HepG2 (cell line): Measurements from ENCODE around the gene CSMD2. TPM values are rescaled to one million over a fixed set of nuclear protein-coding genes. Genes with fewer than 3 reads are reported as not detected.

Experiments
- ATAC-seq: fragments of 200-7000 bp; cut with Tn5 transposase; 3 replicates; pipeline ENCODE4 v1.9.1; 2020; ENCODE audit warnings: mild to moderate bottlenecking, moderate library complexity
- BruUV-seq: library from RNA; stranded (reverse); fragments of 400-500 nt; replicated peaks from 2 replicates; lab custom pipeline; 2021; lab: Mats Ljungman, UMichigan
- CTCF ChIA-PET: fragments of 300-600 bp; formaldehyde crosslinking; extraction: SDS; loops from one replicate; lab custom pipeline; 2021; ENCODE audit warnings: low total read pairs, inconsistent platforms, low intra/inter-chr PET ratio; lab: Yijun Ruan, JAX
- POLR2A ChIA-PET: fragments of 350-600 bp; sonication (Branson Sonifier 250); formaldehyde crosslinking; loops from one replicate; lab custom pipeline; 2020; ENCODE audit warnings: antibody characterized with exemption, inconsistent platforms; lab: Yijun Ruan, JAX
- DNase-seq: peaks from one replicate; pipeline ENCODE4 v3.0.0-alpha.2; 2015; ENCODE audit warnings: low spot score
- FAIRE-seq: peaks from 3 replicates; lab custom pipeline; 2011; peaks lifted over from hg19 to GRCh38; lab: Jason Lieb, UNC
- H2AFZ ChIP-seq: one replicate; pipeline ENCODE4 v1.6.1; 2011; ENCODE audit warnings: low read length, inconsistent platforms
- H3K27ac ChIP-seq: fragments of 300-600 bp; 3 replicates; pipeline ENCODE4 v1.8.0; 2011; ENCODE audit warnings: mixed run types, mild to moderate bottlenecking, mixed read lengths, low read length, inconsistent platforms; ENCODE audit not compliant: insufficient read depth; ENCODE audit errors: extremely low read length
- H3K27me3 ChIP-seq, 2 experiments: fragments of 200-600 bp in 1 of 2; 2 replicates in 1 of 2; 3 replicates in 1 of 2; pipeline versions ENCODE4 v1.6.0 to v1.8.0; 2011; ENCODE audit warnings: low read length in 2 of 2, mild to moderate bottlenecking in 2 of 2, moderate library complexity in 2 of 2, inconsistent platforms in 1 of 2; ENCODE audit not compliant: insufficient read depth in 2 of 2, control insufficient read depth in 1 of 2
- H3K36me3 ChIP-seq, 2 experiments: fragments of 200-600 bp in 1 of 2; replicated peaks in 1 of 2; 2 replicates in 1 of 2; 3 replicates in 1 of 2; pipeline versions ENCODE4 v1.5.1 to v1.8.0; 2011; ENCODE audit warnings: low read length in 2 of 2, inconsistent platforms in 1 of 2; ENCODE audit not compliant: insufficient read depth in 2 of 2, control insufficient read depth in 1 of 2
- H3K4me1 ChIP-seq: 2 replicates; pipeline ENCODE4 v1.5.1; 2012; ENCODE audit warnings: low read length, inconsistent platforms; ENCODE audit not compliant: insufficient read depth
- H3K4me2 ChIP-seq: 2 replicates; pipeline ENCODE4 v1.6.0; 2011; ENCODE audit warnings: low read depth, low read length, inconsistent platforms
- H3K4me3 ChIP-seq, 3 experiments: fragments of 200-600 bp in 1 of 3; sonication (generic), shearing (Covaris generic) in 1 of 3; replicated peaks in 1 of 3; 2 replicates each; pipeline ENCODE4 v1.5.1; 2011 to 2016; ENCODE audit warnings: low read length in 3 of 3, inconsistent platforms in 2 of 3, low read depth in 2 of 3, mild to moderate bottlenecking in 2 of 3, control low read depth in 1 of 3, mixed read lengths in 1 of 3; ENCODE audit not compliant: insufficient read depth in 1 of 3
- H3K79me2 ChIP-seq: one replicate; pipeline ENCODE4 v1.6.1; 2011; ENCODE audit warnings: low read length, inconsistent platforms; ENCODE audit not compliant: insufficient read depth
- H3K9ac ChIP-seq: 2 replicates; pipeline ENCODE4 v1.6.0; 2011; ENCODE audit warnings: mild to moderate bottlenecking, low read depth, low read length, inconsistent platforms; ENCODE audit not compliant: insufficient read depth
- H3K9me3 ChIP-seq: 2 replicates; pipeline ENCODE4 v1.5.1; 2012; ENCODE audit warnings: mild to moderate bottlenecking, low read length
- H4K20me1 ChIP-seq: 2 replicates; pipeline ENCODE4 v1.6.0; 2011; ENCODE audit warnings: inconsistent platforms, mild to moderate bottlenecking, low read length, moderate library complexity; ENCODE audit not compliant: insufficient read depth
- FOSL2 ChIP-seq: sonication (generic); formaldehyde crosslinking; IDR thresholded peaks from 2 replicates; pipeline ENCODE4 v1.4.0; 2020; ENCODE audit warnings: missing genetic modification reagents
- HNRNPUL1 ChIP-seq: fragments of 200-400 bp; formaldehyde crosslinking; IDR thresholded peaks from 2 replicates; pipeline ENCODE4 v1.6.1; 2017; ENCODE audit warnings: low read depth, mild to moderate bottlenecking, low read length, moderate library complexity
- MTF2 ChIP-seq: sonication (generic); formaldehyde crosslinking; IDR thresholded peaks from 2 replicates; pipeline ENCODE4 v1.5.0; 2020; ENCODE audit warnings: missing genetic modification reagents, borderline replicate concordance
- NFE2 ChIP-seq: sonication (generic); formaldehyde crosslinking; IDR thresholded peaks from 2 replicates; pipeline ENCODE4 v1.4.0; 2020; ENCODE audit warnings: missing genetic modification reagents
- POLR2A ChIP-seq, 2 experiments: IDR thresholded peaks; 2 replicates each; pipeline ENCODE4 v1.6.1; 2011; ENCODE audit warnings: low read depth in 2 of 2, low read length in 2 of 2, mild to moderate bottlenecking in 1 of 2, moderate library complexity in 1 of 2; ENCODE audit not compliant: insufficient read depth in 1 of 2
- RFX3 ChIP-seq: IDR thresholded peaks from 2 replicates; pipeline ENCODE4 v1.6.1; 2016; ENCODE audit warnings: missing biosample characterization, missing genetic modification reagents
- SMC3 ChIP-seq: IDR thresholded peaks from 2 replicates; pipeline ENCODE4 v1.6.1; 2011; ENCODE audit warnings: low read length, improper control_type of control experiment
- SNRNP70 ChIP-seq: fragments of 200-400 bp; formaldehyde crosslinking; IDR thresholded peaks from 2 replicates; pipeline ENCODE4 v1.6.1; 2017; ENCODE audit warnings: mild to moderate bottlenecking, low read depth, low read length, moderate library complexity
- SRSF1 ChIP-seq: fragments of 200-400 bp; formaldehyde crosslinking; optimal IDR thresholded peaks from 2 replicates; pipeline ENCODE3; 2017; ENCODE audit warnings: mild to moderate bottlenecking, low read depth, low read length, moderate library complexity
- TARDBP ChIP-seq: sonication (generic); formaldehyde crosslinking; IDR thresholded peaks from 2 replicates; pipeline ENCODE4 v1.8.0; 2022; ENCODE audit warnings: mild to moderate bottlenecking, missing genetic modification reagents
- XRCC5 ChIP-seq: fragments of 200-400 bp; formaldehyde crosslinking; optimal IDR thresholded peaks from 2 replicates; pipeline ENCODE3; 2017; ENCODE audit warnings: mild to moderate bottlenecking, low read length
- ZFY ChIP-seq: sonication (generic); formaldehyde crosslinking; IDR thresholded peaks from 2 replicates; pipeline ENCODE4 v1.4.0; 2020; ENCODE audit warnings: missing genetic modification reagents
- ZNF136 ChIP-seq: sonication (generic); formaldehyde crosslinking; IDR thresholded peaks from 2 replicates; pipeline ENCODE4 v1.8.1; 2022; ENCODE audit warnings: low read depth, mild to moderate bottlenecking, moderate library complexity, missing genetic modification reagents
- ZNF180 ChIP-seq: sonication (generic); formaldehyde crosslinking; IDR thresholded peaks from 2 replicates; pipeline ENCODE4 v1.4.0; 2020; ENCODE audit warnings: low read depth, missing genetic modification reagents, borderline replicate concordance
- ZNF547 ChIP-seq: sonication (generic); formaldehyde crosslinking; IDR thresholded peaks from 2 replicates; pipeline ENCODE4 v1.5.1; 2020; ENCODE audit warnings: mild to moderate bottlenecking, missing genetic modification reagents
- WGBS: methylation state at CpG from one replicate; pipeline ENCODE4 v1.1.6; 2017; ENCODE audit warnings: low lambda C conversion rate; 5-methylcytosine and 5-hydroxymethylcytosine counted together
- in situ Hi-C: cut with HindIII; loops from 2 replicates; pipeline ENCODE4 v1.10.0; 2017; ENCODE audit warnings: low pct_unique_long_range_greater_than_20kb; ENCODE audit not compliant: extremely low pct_ligation_motif_present
- intact Hi-C: fragments of 100-400 bp; cut with micrococcal nuclease; formaldehyde crosslinking; loops from one replicate; pipeline ENCODE4 v1.10.0; 2022; ENCODE audit not compliant: unreplicated experiment
- polyA plus RNA-seq, 8 experiments: library from polyadenylated mRNA; depleted of rRNA in 3 of 8; stranded (reverse) in 7 of 8; unstranded in 1 of 8; fragments of >200 nt; fragmentation: Illumina TruSeq in 4 of 8; extraction: Trizol in 4 of 8; gene quantifications; 2 replicates each; pipeline versions ENCODE4 v1.2.1 to v1.2.3, GENCODE V29; 2011 to 2016; ENCODE audit warnings: low read depth in 4 of 8, missing spikeins in 1 of 8, mixed read lengths in 1 of 8; ENCODE audit not compliant: insufficient read depth in 1 of 8
- total RNA-seq, 5 experiments: library from RNA; depleted of rRNA; stranded (reverse); fragments of >200 nt; fragmentation: Illumina TruSeq; extraction: Trizol; gene quantifications; 2 replicates each; pipeline ENCODE4 v1.2.3, GENCODE V29; 2016; ENCODE audit warnings: low read depth in 1 of 5
- TF ChIP-seq, protein P1 (sequence below): sonication (generic); formaldehyde crosslinking; IDR thresholded peaks from 2 replicates; pipeline ENCODE4 v1.9.0; 2021; ENCODE audit warnings: missing genetic modification reagents, borderline replicate concordance

The CSMD2 gene
- total and polyA plus RNA-seq, 2 of the 13 experiments (the other 11 are each of a cell fraction or from before 2014, with no cell fraction given): not detected

DNA sequence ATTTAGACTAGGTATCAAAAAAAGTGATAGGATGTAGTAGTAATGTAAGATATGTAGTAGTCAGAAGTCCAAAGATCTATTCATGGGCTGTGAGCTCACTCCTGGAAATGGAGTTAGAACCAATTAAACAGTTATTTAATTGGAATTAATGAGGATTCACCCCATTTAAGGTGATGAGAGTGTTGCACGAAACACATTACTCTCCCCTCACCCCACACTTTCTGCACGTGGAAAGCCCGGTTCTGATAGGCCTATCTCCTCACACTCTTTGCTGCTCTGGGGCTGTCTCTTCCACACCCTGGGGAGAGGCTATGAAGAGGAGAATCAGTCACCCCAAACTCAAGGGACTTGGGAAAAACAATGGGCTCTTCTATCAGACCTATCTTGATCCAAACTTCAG is 174.7 kb downstream of the CSMD2 start:
- ATAC-seq (no peak), DNase-seq (no peak), FAIRE-seq (no peak)
- Histone ChIP-seq H3K4me1 (no peaks in the 10 kb centered on the region), H3K4me3 (no peak overlapping the region), H3K9me3 (no peaks in the 10 kb centered on the region; the same call in 1 of the 2 replicates), H3K79me2 (no peaks in the 10 kb centered on the region), H3K36me3 (no peaks in the 10 kb centered on the region), H3K9ac (no peak overlapping the region), H4K20me1 (no peaks in the 10 kb centered on the region), H3K4me2 (no peak overlapping the region), H3K27ac (no peak overlapping the region), H3K27me3 (no peaks in the 10 kb centered on the region; a peak in 1 of 5 replicates), H2AFZ (no peak overlapping the region)
- WGBS: 0% methylated on average over 3 of the region's 3 CpGs
- intact Hi-C loops: no loop called here
- no TSS peak for BruUV-seq
- CTCF ChIA-PET: no interaction called here
- TF ChIP-seq FOSL2 (CRISPR knock-in tag) (no peak), TARDBP (CRISPR knock-in tag) (no peak), SMC3 (no peak), SRSF1 (no peak), ZFY (CRISPR knock-in tag) (no peak), XRCC5 (no peak), ZNF547 (CRISPR knock-in tag) (no peak), RFX3 (CRISPR knock-in tag) (no peak), NFE2 (no peak), POLR2A (IDR thresholded peaks at IDR 0.05; ENCODE audit: insufficient read depth in 1 of 2, low read depth in 2 of 2, low read length in 2 of 2) (no peak), MTF2 (CRISPR knock-in tag) (no peak), SNRNP70 (no peak), ZNF180 (CRISPR knock-in tag) (no peak), HNRNPUL1 (no peak), ZNF136 (CRISPR knock-in tag) (no peak)
- TF ChIP-seq, protein P1, sequence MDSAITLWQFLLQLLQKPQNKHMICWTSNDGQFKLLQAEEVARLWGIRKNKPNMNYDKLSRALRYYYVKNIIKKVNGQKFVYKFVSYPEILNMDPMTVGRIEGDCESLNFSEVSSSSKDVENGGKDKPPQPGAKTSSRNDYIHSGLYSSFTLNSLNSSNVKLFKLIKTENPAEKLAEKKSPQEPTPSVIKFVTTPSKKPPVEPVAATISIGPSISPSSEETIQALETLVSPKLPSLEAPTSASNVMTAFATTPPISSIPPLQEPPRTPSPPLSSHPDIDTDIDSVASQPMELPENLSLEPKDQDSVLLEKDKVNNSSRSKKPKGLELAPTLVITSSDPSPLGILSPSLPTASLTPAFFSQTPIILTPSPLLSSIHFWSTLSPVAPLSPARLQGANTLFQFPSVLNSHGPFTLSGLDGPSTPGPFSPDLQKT (CRISPR knock-in tag): no peak
- in situ Hi-C loops: no loop called here
- POLR2A ChIA-PET: no interaction called here
